ENCODE results near the gene REM2. TPM values are rescaled to one million over a fixed set of nuclear protein-coding genes. Genes with fewer than 3 reads are reported as not detected.
A peak's percentile ranks its signal among the peaks of the same experiment; 100 is the strongest.

The REM2 gene, protein sequence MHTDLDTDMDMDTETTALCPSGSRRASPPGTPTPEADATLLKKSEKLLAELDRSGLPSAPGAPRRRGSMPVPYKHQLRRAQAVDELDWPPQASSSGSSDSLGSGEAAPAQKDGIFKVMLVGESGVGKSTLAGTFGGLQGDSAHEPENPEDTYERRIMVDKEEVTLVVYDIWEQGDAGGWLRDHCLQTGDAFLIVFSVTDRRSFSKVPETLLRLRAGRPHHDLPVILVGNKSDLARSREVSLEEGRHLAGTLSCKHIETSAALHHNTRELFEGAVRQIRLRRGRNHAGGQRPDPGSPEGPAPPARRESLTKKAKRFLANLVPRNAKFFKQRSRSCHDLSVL
- polyA plus RNA-seq: 0.04 to 0.06 TPM (median 0.05 TPM) in 3 replicates
- not detected for polyA plus RNA-seq (2011; ENCODE audit: low read depth)
- 0.06 TPM in 1 of 2 replicates, not detected in the other for polyA plus RNA-seq (2011; cell fraction: cytosol; rRNA removed)
- 0.20 and 0.25 TPM in 2 replicates for polyA plus RNA-seq (2011; cell fraction: nucleus; rRNA removed)
- 0.87 TPM in 1 of 2 replicates, not detected in the other for polyA plus RNA-seq (2012; ENCODE audit: low replicate concordance)
- not detected in 3 replicates for polyA minus RNA-seq
- polyA minus RNA-seq (2011; cell fraction: cytosol; rRNA and poly(A)+ RNA removed): not detected
- 0.32 TPM in 1 of 2 replicates, not detected in the other for polyA minus RNA-seq (2011; cell fraction: nucleus; rRNA and poly(A)+ RNA removed)

DNA sequence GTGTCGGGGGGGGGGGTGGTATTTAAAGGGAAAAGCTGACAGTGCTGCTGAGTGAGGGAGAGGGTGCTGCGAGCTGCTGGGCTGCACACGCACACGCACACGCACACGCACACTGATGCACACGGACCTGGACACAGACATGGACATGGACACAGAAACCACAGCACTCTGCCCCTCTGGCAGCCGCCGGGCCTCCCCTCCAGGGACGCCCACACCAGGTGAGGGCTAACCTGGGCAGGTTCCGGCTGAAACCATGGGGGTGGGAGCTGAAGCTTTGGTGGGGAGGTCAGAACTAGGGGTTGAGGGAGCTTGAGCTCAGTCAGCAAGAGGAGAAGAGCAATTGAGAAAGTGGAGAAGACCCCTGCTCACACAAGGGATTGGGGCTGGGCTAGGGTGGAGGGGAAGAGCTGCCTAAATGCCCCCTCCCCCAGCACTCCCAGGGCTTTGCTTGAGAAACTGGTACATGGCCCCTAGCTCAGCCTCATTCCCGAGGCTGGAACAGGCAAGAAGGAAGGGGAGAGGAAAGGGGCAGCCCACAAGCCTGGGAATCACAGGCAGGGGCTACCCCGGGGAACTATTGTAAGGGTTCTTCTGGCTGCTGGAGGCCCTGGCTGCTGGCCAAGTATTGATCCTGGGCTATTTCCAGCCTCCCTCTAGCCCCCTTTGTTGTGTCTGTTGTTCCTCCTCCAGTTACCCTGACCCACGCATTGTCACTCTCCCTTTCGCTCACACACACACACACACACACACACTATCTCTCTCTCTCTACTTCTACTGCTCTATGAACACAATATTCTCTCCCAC is at the start of gene REM2:
REM2 (plus strand) TSS at position 50 of the 804 bp plus-strand sequence; CDS start at position 116, 66 bp downstream.
- dilution Hi-C loops (cut with MboI; ENCODE audit: extremely low pct_ligation_motif_present, low sequenced_read_pairs): no loop called here
- Histone ChIP-seq H3K27ac (ENCODE audit: control insufficient read depth, insufficient read depth, low read length) (no peak within 1 kb of the TSS), H3K36me3 (ENCODE audit: control insufficient read depth in 2 of 2, extremely low read depth in 1 of 2, insufficient read depth in 2 of 2, low read length in 2 of 2) (peaks cover 5 to 9% of the 10 kb centered on the region in 2 experiments), H3K4me2 (ENCODE audit: control insufficient read depth, extremely low read depth, insufficient read depth, low read depth, low read length) (peak within 1 kb of the TSS; percentile 15), H3K4me3 (ENCODE audit: control insufficient read depth in 2 of 3, extremely low read depth in 1 of 3, insufficient read depth in 2 of 3, low read depth in 1 of 3, low read length in 3 of 3) (no peak within 1 kb of the TSS), H4K20me1 (ENCODE audit: control insufficient read depth, extremely low read depth, insufficient read depth, low read length) (no peaks in the 10 kb centered on the region), H3K9me1 (ENCODE audit: control insufficient read depth, extremely low read depth, insufficient read depth, low read length) (no peaks in the 10 kb centered on the region), H3K9me3 (ENCODE audit: control insufficient read depth, low read depth, low read length) (no peaks in the 10 kb centered on the region), H3K9ac (ENCODE audit: control insufficient read depth, extremely low read depth, insufficient read depth, low read length) (no peak within 1 kb of the TSS), H3K27me3 (ENCODE audit: control insufficient read depth, extremely low read depth, insufficient read depth, low read length) (no peaks in the 10 kb centered on the region), H3K4me1 (ENCODE audit: control insufficient read depth, extremely low read depth, insufficient read depth, low read length) (peaks cover 15% of the 10 kb centered on the region), H2AFZ (ENCODE audit: control insufficient read depth, low read length) (no peak within 1 kb of the TSS), H3K79me2 (ENCODE audit: control insufficient read depth, insufficient read depth, low read length) (no peaks in the 10 kb centered on the region)
- no peak for DNase-seq (ENCODE audit: low read depth, low spot score)
- FAIRE-seq: no peak
- TF ChIP-seq, protein P1, sequence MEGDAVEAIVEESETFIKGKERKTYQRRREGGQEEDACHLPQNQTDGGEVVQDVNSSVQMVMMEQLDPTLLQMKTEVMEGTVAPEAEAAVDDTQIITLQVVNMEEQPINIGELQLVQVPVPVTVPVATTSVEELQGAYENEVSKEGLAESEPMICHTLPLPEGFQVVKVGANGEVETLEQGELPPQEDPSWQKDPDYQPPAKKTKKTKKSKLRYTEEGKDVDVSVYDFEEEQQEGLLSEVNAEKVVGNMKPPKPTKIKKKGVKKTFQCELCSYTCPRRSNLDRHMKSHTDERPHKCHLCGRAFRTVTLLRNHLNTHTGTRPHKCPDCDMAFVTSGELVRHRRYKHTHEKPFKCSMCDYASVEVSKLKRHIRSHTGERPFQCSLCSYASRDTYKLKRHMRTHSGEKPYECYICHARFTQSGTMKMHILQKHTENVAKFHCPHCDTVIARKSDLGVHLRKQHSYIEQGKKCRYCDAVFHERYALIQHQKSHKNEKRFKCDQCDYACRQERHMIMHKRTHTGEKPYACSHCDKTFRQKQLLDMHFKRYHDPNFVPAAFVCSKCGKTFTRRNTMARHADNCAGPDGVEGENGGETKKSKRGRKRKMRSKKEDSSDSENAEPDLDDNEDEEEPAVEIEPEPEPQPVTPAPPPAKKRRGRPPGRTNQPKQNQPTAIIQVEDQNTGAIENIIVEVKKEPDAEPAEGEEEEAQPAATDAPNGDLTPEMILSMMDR (optimal IDR thresholded peaks at IDR 0.05 in 1 of 3, IDR thresholded peaks at IDR 0.05 in 1 of 3, conservative IDR thresholded peaks at IDR 0.05 in 1 of 3; ENCODE audit: extremely low read depth in 1 of 3, insufficient read depth in 2 of 3, low read length in 3 of 3): no peak
- no peak for TF ChIP-seq EZH2 (IDR thresholded peaks at IDR 0.05; ENCODE audit: low read length)

DNA sequence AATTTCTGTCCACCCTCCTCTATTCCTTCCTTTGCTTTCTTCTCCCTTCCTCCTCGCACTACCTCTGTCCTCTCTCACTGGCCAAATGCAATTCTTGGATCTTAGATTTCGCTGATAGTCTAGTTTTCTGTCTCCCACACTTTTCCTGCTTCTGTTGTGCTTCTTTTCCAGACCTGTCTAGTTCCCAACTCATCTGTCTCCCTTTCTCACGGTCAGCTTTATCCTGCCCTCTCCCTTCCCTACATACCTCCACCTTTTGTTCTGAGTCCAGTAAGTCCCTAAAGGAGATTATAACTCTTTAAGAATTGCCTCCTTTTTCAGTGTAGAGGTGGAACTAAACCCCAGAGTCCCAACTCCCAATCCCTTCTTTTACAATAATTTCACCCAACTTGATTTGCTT is 47.5 kb upstream of the REM2 start:
- H3K79me2 ChIP-seq (ENCODE audit: control insufficient read depth, insufficient read depth, low read length): peaks cover 59% of the 10 kb centered on the region
- peaks cover 31% of the 10 kb centered on the region for H3K4me1 ChIP-seq (ENCODE audit: control insufficient read depth, extremely low read depth, insufficient read depth, low read length)
- no peaks in the 10 kb centered on the region for H3K27me3 ChIP-seq (ENCODE audit: control insufficient read depth, extremely low read depth, insufficient read depth, low read length)
- H3K36me3 ChIP-seq (ENCODE audit: control insufficient read depth in 2 of 2, extremely low read depth in 1 of 2, insufficient read depth in 2 of 2, low read length in 2 of 2): peaks cover 13 to 29% of the 10 kb centered on the region in 2 experiments
- H3K27ac ChIP-seq (ENCODE audit: control insufficient read depth, insufficient read depth, low read length): no peak overlapping the region
- H3K9me1 ChIP-seq (ENCODE audit: control insufficient read depth, extremely low read depth, insufficient read depth, low read length): no peaks in the 10 kb centered on the region
- dilution Hi-C loops (cut with MboI; ENCODE audit: extremely low pct_ligation_motif_present, low sequenced_read_pairs): no loop called here
- TF ChIP-seq, protein P1 (optimal IDR thresholded peaks at IDR 0.05 in 1 of 3, IDR thresholded peaks at IDR 0.05 in 1 of 3, conservative IDR thresholded peaks at IDR 0.05 in 1 of 3; ENCODE audit: extremely low read depth in 1 of 3, insufficient read depth in 2 of 3, low read length in 3 of 3): no peak
- no peak for TF ChIP-seq EZH2 (IDR thresholded peaks at IDR 0.05; ENCODE audit: low read length)
- H3K4me2 ChIP-seq (ENCODE audit: control insufficient read depth, extremely low read depth, insufficient read depth, low read depth, low read length): no peak overlapping the region
- no peak overlapping the region for H3K4me3 ChIP-seq (ENCODE audit: control insufficient read depth in 2 of 3, extremely low read depth in 1 of 3, insufficient read depth in 2 of 3, low read depth in 1 of 3, low read length in 3 of 3)
- no peaks in the 10 kb centered on the region for H4K20me1 ChIP-seq (ENCODE audit: control insufficient read depth, extremely low read depth, insufficient read depth, low read length)
- no peaks in the 10 kb centered on the region for H3K9me3 ChIP-seq (ENCODE audit: control insufficient read depth, low read depth, low read length)
- H2AFZ ChIP-seq (ENCODE audit: control insufficient read depth, low read length): no peak overlapping the region
- no peak overlapping the region for H3K9ac ChIP-seq (ENCODE audit: control insufficient read depth, extremely low read depth, insufficient read depth, low read length)
- DNase-seq (ENCODE audit: low read depth, low spot score) (no peak), FAIRE-seq (no peak)
